Stimulated activated CD4-positive, alpha-beta T cell treated with anti-CD3 and anti-CD28 coated beads, TNF-alpha, amount 100 ng/mL, for 48 hours (primary cell): ENCODE data around the gene PSMA2.

ENCODE experiments used
- DNase-seq, 3 donors: peaks; one replicate each; pipeline ENCODE4 v3.0.0-alpha.2; 2020; ENCODE audit warnings: low read depth in 3 of 3

Gene PSMA2

DNA sequence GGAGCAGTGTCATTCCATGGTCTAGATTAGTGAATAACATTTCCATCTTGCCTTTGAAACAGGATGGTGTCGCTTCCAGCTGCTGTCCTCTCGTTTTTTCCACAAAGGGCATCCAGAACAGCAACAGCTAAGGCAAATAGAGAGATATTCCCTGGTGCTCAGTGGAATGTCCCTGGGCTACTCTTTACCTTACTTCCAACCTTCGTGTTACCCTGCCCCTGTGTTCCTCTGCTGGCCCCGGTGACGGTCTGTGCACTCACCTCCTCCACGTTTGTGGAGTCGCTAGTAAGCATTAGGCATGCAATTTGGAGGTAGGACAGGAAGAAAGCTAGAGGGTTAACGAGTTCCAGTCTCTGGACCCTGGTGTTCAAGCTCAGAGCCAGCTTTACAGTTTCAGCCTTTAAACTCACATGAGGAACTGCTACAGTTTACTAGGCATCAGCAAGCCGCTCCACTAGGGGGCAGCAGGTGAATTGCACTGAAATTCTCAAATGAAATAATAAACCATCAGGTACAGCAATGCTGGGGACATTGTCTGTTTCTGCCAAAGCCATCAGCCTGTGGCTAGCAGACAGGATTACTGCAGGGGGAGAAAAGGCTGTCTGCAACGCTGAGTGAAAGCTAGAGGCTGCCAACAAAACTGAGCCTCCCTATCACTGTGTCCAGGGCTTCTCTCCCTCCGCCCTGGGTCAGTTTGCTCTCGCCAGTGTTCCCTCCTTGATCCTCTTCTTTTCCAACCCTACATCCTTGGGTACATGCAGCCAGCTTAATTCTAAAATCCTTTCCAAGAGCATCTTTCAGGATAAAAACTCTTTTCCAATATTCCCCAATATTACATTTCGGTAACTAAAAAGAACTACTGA lies 9.2 kb upstream of the PSMA2 start:
- DNase-seq = peak; percentile 51 to 65 (median 62)

DNA sequence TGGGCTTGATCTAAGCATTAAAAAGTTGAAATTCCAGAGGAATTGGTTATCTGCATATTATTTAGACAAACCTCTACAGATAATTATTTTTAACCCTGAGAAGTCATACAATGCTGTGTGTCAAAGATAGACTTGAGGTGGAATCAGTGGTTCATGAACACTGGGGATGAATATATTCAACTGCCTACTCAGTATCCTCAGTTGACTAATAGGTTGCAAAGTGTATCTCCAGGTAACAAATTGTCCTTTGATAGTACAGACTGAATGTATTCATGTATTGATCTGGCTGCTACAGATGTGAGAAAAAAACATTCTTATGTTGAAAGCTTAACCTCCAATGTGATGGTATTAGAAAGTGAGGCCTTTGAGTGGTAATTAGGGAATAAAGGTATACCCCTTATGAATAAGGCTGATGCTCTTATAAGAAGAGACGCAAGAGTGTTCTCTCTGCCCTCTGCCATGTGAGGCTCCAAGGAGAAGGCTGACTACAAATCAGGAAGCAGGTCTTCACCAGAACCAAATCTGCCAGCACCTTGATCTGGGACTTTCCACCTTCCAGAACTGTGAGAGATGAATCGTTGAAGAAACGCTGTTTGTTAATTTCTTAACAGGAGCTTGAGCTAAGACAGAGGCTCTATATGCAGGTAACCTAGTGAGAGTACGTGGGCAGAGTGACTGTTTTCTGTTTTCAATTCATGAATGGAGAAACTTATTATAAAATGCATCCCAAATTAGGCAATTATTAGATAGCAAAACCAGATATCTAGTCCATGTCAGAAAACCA lies 7.7 kb upstream of the PSMA2 start:
- DNase-seq = no peak

DNA sequence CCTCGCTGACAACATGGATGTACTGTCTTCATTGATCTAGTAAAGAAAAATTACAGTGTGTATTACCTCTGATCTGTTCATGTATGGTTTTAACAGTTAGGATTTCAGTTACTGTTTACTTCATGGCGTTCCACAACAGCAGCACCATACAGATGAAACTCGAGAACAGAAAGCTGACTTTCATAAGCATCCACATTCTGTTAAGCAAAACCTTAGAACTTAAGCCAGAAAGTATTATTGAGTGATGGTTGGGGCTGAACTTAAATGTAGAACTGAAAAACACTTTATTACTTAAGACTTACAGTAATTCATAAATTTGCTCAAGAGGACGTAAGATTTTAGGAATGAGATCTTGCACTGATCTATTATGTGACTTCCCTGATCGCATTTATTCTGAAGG lies 3.9 kb upstream of the PSMA2 start:
- no peak for DNase-seq

DNA sequence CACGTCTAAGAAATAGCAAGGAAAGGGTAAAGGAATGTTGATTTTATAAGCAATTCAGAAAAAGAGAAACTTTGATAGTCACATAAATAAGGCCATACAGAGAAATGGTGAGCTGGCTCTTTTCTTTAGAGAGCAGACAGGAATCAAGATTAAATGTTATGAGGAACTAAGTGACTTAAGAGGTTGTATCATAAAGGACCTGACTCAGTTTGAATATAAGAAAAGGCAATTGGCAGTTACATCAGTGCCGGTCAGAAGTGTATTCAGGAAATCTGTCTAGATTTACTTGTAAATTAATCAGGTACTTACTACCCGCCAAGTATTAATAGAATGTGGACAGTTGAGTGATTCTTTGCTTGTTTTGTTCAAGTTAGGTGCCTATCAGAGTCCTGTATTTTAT lies 2.3 kb upstream of the PSMA2 start:
- no peak for DNase-seq

DNA sequence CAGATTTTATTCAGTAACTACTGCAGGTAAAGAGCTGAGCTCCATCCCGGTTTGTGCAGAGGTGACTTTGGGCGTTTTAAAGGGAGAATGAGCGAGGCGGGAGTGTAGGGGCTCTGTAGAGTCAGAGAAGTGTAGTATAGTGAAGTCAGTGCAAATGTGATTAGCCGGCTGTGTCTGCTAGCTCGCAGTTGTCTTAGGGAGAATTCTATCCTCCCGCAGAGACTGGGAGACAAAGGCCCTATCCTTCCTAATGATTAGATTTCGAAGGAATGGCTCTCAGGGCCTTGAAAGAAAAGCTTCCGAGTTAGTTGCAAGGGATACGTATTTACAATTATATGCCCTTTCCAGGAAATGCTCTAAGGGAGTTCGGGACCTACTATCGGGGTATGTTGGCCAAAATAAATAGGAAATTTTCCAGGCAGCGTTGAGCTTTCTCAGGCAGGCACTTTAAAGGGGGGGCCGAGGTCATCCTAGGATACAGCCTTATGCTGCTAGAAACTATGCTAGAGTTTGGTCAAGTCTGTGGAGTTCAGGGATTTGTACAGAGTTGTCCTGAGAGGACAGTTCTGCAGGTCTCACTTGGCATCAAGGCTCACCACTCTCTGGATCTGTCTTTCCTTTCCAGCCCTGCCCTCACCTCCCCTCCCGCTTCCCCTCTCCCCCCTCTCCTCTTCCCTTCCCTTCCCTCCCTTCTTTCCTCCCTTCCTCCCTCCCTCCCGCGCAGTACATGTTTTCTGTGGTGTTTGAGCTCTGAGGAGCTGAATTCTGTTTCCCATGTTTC lies 1.0 kb upstream of the PSMA2 start:
- DNase-seq = no peak

DNA sequence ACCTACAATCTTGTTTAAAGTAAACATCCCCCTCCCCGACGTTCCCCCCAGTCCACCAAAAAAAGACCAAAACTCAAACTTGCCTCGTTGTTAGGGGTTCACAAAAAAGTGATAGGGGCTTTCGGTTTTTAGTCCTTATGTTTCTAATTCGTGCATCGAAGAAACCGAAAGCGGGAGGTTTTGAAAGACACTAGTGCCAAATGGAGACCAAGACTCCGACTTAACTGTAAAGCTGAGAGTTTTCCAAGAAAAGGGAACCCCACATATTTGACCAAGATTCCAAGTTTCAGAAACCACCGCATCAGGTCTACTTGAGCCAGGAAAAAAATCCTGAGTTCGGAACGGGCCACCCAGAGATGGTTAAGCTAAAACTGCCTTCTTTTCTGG lies 534 bp downstream of the PSMA2 start:
- no peak for DNase-seq

DNA sequence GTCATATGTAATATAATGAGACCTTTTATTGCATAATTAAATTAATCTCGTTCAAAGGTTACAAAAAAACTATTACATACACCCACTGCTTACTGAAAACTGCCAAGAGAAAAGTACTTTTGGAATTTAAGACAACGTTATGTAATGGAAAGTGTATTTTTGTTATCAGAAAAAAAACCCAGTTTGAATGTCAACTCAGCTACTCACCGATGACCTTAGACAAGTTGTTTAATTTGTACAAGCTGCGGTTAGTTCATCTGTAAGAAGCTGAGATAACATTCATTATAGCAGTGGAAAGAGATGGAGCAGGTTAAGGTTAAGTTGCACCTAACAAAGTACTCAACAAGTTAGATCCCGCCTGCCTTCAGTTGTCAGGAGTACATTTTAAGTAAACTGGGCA lies 1.1 kb downstream of the PSMA2 start:
- DNase-seq = no peak

DNA sequence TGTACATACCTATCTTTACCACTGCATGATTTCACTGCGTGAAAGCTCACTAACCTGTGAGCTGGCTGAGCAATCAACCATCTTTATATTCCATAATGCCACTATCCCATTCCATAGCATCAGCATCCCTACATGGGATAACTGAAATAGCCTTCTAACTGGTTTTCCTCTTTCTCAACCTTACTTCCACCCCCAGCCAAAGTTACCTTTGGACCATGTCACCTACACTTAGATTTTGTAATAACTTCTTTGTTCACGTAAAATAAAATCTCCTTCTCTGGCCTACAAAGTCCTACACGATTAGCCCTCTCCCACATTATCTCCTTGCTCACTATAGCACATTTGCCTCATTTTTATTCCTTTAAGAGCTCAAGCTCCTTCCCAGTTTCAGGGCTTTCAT lies 2.5 kb downstream of the PSMA2 start:
- no peak for DNase-seq

DNA sequence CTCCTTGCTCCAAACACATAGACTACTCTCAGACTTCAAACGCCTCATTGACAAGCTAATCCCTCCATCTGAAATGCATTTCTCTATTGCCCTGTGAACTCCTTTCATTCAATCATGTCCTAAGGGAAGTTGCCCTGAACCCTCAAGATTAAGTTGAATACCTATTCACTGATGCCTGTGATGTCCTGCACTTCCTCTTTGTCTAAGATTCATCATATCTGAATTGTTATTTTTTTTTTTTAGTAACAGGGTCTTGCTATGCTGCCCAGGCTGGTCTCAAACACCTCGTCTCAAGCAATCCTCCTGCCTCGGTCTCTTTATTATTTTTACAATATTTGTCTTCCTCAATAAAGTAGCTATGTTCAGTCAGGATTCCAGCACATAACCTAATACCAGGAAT lies 3.2 kb downstream of the PSMA2 start:
- DNase-seq = no peak

DNA sequence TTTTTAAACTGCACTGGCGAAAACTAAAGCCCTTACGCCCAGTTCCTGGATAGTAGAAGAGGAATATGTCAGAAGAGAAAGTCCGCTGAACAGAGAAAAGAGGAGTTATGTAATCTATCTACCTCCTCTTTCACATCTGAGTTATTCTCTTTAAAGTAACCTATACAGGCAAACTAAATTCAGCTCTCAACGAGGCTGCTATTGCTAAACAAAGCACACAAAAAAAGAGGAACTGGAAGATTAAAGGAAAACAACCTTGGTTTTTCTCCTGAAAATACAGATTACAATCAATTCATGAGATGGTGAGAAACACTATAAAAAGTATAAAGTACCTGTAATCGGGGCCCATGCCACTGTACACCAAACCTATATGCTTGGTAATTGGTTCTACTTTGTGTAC lies 5.8 kb downstream of the PSMA2 start:
- DNase-seq = no peak

DNA sequence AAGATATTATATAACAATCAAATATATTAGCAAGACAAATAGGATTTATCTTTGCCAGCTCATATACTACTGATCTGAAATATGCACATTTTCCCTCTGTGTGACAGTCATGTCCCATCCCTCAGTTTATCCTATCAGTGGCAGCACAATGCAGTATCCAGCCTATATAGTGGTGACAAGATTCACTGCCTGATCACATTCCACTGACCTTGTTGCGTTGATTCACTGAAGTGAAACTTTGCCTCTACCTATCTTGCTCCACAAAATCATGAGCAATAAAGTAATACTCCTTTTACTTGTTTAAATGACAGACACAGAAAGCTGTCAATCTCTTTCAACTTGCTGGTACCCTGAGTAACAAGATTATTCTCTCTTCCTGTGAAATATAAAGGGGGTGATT lies 6.3 kb downstream of the PSMA2 start:
- no peak for DNase-seq

DNA sequence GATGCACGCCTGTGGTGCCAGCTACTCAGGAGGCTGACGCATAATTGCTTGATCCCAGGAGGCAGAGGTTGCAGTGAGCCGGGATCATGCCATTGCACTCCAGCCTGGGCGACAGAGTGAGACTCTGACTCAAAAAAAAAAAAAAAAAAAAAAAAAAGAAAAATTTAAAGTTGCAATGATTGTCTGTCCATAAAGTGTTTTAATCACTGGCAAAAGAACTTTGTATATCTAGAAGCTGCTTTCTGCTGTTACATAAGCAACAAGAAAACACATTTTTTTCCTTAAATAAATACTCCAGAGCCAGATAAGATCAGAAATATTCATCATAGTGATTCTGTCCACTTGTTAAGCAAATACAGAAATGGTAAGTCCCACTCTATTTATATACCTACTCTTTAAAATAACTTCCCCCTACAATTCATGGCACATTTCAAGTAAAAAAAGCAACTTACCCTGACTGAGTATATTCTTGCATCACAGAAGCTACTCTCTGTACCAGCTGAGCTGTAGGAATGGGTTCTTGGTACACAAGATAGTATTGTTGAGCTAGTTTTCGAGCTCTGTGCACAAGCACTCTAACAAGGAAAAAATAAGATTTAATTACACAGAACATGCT lies 7.6 kb downstream of the PSMA2 start:
- DNase-seq = no peak

DNA sequence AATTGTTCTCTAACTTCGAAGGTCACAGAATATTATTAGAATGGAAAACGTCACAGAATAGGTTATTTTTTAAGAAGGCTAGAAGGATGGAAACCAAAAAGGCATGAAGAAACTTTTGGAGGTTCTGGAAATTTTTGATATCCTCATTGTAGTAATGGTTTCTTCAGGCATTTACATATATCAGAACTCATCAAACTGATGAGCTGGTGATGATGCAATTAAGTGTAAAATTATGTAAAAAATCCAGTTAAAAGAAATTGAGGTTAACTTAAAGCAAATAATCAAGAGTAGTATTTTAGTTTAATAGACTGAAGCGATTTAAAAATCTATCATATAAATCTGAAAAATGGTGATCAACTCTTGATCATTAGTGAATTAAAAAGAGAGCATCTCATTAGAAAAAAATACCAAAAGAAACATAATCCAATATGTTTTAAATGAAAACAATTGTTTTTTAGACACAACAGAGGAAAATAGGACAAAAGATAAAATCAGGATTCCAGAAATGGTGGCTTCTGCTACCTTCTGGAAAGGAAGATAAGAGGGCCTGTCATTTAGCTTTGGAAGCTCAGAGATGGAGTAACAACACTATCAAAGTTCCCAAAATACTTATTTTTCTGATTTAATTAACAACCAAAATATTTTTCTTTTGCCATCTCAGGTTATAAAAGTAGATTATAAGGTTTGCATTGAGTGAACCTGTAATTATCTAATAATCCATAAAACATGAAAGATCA lies 9.8 kb downstream of the PSMA2 start:
- no peak for DNase-seq

DNA sequence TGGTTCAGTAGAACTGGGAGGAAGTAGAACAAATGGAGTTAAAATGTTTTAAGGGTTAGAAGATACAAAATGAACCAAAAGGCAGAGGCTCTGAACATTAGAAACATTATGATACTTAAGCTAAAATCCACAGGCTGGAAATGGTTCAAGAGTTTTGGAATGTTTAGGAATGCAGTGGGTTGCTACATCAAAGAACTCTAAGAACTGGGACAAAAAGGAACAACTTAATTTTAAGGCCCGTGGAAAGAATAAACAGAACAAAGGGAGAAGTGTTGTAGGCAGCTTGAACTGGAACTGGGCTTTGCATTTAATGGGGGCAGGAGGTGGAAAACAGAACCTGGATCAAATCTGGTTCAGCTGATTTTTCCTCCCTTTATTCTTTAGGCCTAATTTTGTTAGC lies 16.6 kb downstream of the PSMA2 start:
- no peak for DNase-seq

DNA sequence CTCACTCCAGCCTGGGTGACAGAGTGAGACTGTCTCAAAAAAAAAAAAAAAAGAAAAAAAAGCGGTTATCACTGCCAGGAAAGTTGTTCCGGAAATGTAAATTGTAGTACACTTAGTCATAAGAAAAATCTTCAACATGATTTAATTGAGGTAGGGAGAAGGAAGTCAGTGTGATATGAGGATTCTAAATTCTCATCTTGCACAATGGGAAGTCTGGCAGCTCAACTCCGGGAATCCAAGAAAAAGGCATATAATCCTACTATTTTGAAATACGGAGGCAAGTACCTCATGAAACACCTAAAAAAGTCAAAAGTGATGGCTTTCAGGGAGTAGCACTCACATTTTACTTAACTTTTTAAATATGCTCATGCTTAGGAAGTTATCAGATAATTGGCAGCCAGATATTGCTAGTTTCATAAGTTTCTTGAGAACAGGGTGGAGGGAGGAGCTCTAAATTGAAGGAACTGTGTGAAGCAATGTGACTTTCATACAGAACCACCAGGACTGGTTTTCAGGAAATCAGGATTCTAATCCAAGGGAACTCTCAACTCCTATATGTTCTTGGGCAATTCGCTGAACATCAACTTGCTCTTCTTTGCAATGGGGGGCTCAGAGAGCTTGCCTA lies 17.4 kb downstream of the PSMA2 start:
- DNase-seq = no peak

DNA sequence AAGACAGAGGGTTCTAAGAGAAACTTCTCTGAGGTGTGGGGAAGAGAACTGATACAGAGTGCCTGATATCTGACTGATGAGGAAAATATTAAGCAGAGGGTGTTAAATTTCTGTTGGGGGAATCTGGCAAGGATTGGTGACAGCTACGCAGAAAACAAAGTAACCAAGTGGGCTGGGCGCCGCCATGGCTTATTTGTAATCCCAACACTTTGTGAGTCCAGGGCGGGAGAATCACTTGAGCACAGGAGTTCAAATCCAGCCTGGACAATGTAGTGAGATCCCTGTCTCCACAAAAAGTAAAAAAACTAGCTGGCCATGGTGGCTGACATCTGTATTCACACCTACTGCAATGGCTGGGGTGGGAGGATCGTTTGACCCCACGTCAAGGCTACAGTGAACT lies 18.0 kb downstream of the PSMA2 start:
- DNase-seq = no peak

DNA sequence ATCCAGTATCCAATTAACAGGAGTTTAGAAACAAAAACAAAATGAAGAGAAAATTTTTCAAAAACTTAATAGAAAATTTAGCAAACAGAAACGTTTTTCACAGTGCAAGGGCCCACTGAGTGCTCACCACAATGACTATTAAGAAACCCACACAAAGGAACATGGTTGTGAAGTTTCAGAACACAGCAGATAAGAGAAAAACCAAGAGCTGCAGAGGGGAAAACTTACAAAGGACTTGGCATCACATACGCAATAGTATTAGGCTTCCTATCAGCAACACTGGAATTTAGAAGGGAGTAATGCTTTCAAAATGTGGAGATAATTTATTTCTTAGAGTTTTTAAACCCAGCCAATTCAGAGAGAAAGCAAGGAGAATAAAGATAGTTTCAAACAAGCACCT lies 18.4 kb downstream of the PSMA2 start:
- DNase-seq = no peak

DNA sequence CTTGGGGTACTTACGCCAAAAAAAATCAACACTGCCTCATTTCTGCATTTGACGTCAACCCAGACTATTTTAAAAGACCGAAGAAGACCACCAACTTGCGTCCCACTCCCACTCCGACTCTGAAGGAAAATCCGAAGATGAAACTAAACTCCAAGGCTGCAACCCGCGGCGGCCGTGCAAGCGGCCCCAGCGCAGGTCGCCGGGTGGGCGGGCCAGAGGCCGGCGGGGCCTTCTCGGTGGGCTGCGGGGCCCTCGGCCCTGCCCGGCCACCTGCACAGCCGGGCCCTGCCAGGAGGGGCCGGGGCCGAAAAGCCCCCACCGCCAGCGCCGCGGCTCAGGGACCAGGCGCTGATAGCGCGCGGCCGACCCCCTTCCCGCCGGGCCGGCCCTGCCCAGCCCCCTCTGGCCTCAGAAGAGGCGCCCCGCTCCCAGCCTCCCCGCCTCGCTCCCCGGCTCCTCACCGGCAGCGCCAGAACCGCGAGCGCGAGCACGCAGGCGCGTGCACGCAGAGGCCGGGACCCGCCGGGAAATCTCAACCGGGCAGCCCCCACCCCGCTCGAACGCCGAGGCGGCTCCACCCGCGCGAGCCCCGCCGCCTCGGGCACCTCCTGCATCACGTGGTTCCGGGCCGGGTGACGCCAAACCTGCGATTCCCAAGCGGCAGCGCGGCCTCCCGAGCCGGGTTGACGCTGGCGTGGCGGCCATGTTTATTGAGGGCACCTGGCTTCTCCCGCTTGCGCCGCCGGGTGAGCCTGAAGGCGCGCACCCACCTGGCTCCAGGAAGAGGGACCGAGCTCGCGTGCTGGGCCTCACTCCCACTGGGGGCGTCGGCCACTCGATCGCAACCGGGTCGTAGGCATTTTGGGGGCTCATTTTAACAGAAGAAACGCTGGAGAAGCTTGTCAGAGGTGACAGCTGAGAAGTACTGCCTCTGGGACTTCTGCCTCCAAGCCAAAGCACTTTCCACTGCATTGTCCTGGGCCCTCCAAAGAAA lies 20.2 kb downstream of the PSMA2 start, which contains the start of gene C7orf25:
TSS of gene C7orf25 (minus strand) at position 617 of the 994 bp plus-strand sequence. CDS start 1,170 bp downstream, outside the sequence.
- peak; percentile 89 to 93 (median 91) for DNase-seq

DNA sequence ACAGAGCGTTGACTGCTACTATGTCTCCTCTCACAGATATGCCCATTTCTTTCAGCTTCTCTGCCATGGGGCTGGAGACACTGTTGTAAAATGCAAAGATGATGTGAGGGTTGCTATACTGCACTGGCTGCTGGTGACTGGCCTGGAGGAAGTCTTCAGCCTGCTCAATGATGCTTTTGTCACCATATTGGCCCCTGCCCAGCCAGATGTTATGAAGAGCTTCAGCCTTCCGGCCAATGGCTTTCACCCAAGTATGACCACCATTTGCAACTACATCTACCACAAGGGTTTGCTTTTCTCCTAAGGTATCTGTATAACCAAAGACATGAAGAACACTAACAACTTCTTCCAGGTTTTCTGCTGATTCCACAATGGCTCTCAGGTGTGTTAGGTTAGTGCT lies 21.7 kb downstream of the PSMA2 start:
- no peak for DNase-seq
